ENCODE measurements around the gene KIF1B. TPM values are rescaled to one million over a fixed set of nuclear protein-coding genes. Genes with fewer than 3 reads are reported as not detected.

The KIF1B gene
- total RNA-seq, 1 experiment from 2014 or later: 70.1 TPM

GRCh38 chr1:10430216-10431069, 220.1 kb downstream of the KIF1B start, which contains the start of gene CENPS (continued):
- TF ChIP-seq NR2C2 (CRISPR knock-in tag; IDR thresholded peaks at IDR 0.05): no peak
- peak; percentile 100 for TF ChIP-seq E2F5 (CRISPR knock-in tag; IDR thresholded peaks at IDR 0.05)
- TF ChIP-seq TEAD1 (CRISPR knock-in tag; IDR thresholded peaks at IDR 0.05): no peak; the same call in none of the 2 replicates
- no peak for TF ChIP-seq ZNF232 (CRISPR knock-in tag; IDR thresholded peaks at IDR 0.05)
- no peak for TF ChIP-seq ZNF396 (CRISPR knock-in tag; IDR thresholded peaks at IDR 0.05; ENCODE audit: borderline replicate concordance)
- TF ChIP-seq ZBTB43 (CRISPR knock-in tag; IDR thresholded peaks at IDR 0.05): peak; percentile 79; the same call in 1 of the 2 replicates
- no peak for TF ChIP-seq ZNF138 (CRISPR knock-in tag; conservative IDR thresholded peaks at IDR 0.05)
- peak; percentile 78; the same call in 1 of the 2 replicates for TF ChIP-seq PREB (CRISPR knock-in tag; IDR thresholded peaks at IDR 0.05; ENCODE audit: borderline replicate concordance)
- peak; percentile 63; the same call in 1 of the 2 replicates for TF ChIP-seq TEAD4 (CRISPR knock-in tag; IDR thresholded peaks at IDR 0.05)
- TF ChIP-seq ZNF425 (CRISPR knock-in tag; conservative IDR thresholded peaks at IDR 0.05): no peak
- no peak for TF ChIP-seq AFF4 (CRISPR knock-in tag; IDR thresholded peaks at IDR 0.05; ENCODE audit: borderline replicate concordance)
- no peak; the same call in none of the 2 replicates for TF ChIP-seq FOXP4 (CRISPR knock-in tag; IDR thresholded peaks at IDR 0.05)
- TF ChIP-seq ATF3 (CRISPR knock-in tag; conservative IDR thresholded peaks at IDR 0.05): 0 out of 2 replicates have a peak, but pooled peaks have one; percentile 12
- no peak; the same call in 1 of the 2 replicates for TF ChIP-seq E2F1 (CRISPR knock-in tag; IDR thresholded peaks at IDR 0.05)
- TF ChIP-seq ZNF512 (CRISPR knock-in tag; IDR thresholded peaks at IDR 0.05; ENCODE audit: borderline replicate concordance): no peak
- no peak for TF ChIP-seq HMGA2 (CRISPR knock-in tag; IDR thresholded peaks at IDR 0.05)
- peak; percentile 84 for TF ChIP-seq GABPB1 (CRISPR knock-in tag; IDR thresholded peaks at IDR 0.05)
- peak; percentile 100 for TF ChIP-seq HMGXB4 (CRISPR knock-in tag; IDR thresholded peaks at IDR 0.05)
- TF ChIP-seq ZNF121 (CRISPR knock-in tag; IDR thresholded peaks at IDR 0.05): no peak
